ENCODE measurements around the gene SLC26A3.

- TF ChIP-seq ZNF274 (IDR thresholded peaks at IDR 0.05; ENCODE audit: borderline replicate concordance, extremely low read depth, low read length) (no peak), TEAD4 (IDR thresholded peaks at IDR 0.05; ENCODE audit: low read depth, low read length) (no peak), SP1 (IDR thresholded peaks at IDR 0.05; ENCODE audit: low read depth, low read length) (no peak), POLR2A (IDR thresholded peaks at IDR 0.05; ENCODE audit: control extremely low read depth in 1 of 2, low read depth in 2 of 2, low read length in 2 of 2) (no peak), MAX (IDR thresholded peaks at IDR 0.05) (no peak), FOSL1 (IDR thresholded peaks at IDR 0.05; ENCODE audit: insufficient read depth, low read depth, low read length) (no peak), CREB1 (IDR thresholded peaks at IDR 0.05) (no peak), CEBPB (IDR thresholded peaks at IDR 0.05; ENCODE audit: low read depth, low read length) (no peak), POLR2AphosphoS5 (IDR thresholded peaks at IDR 0.05; ENCODE audit: low read depth, low read length) (no peak)
- TF ChIP-seq, protein P1, sequence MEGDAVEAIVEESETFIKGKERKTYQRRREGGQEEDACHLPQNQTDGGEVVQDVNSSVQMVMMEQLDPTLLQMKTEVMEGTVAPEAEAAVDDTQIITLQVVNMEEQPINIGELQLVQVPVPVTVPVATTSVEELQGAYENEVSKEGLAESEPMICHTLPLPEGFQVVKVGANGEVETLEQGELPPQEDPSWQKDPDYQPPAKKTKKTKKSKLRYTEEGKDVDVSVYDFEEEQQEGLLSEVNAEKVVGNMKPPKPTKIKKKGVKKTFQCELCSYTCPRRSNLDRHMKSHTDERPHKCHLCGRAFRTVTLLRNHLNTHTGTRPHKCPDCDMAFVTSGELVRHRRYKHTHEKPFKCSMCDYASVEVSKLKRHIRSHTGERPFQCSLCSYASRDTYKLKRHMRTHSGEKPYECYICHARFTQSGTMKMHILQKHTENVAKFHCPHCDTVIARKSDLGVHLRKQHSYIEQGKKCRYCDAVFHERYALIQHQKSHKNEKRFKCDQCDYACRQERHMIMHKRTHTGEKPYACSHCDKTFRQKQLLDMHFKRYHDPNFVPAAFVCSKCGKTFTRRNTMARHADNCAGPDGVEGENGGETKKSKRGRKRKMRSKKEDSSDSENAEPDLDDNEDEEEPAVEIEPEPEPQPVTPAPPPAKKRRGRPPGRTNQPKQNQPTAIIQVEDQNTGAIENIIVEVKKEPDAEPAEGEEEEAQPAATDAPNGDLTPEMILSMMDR (IDR thresholded peaks at IDR 0.05; ENCODE audit: control extremely low read depth in 1 of 3, insufficient read depth in 1 of 3, low read depth in 1 of 3, low read length in 3 of 3) = no peak
Observed at GRCh38 chr7:107779647-107780099, 23.4 kb downstream of the SLC26A3 start.
